ENCODE data around the gene SLC7A5.

Gene SLC7A5

GRCh38 chr16:87782033-87782432 lies 87.3 kb downstream of the SLC7A5 start:
- Histone ChIP-seq H3K9ac (ENCODE audit: low read depth, low read length) (no peak overlapping the region), H3K4me3 (ENCODE audit: low read depth, low read length) (no peak overlapping the region), H3K9me3 (ENCODE audit: control insufficient read depth, insufficient read depth, low read length) (no peaks in the 10 kb centered on the region), H3K4me1 (ENCODE audit: control insufficient read depth, insufficient read depth, low read length) (peaks cover 4% of the 10 kb centered on the region), H3K27me3 (ENCODE audit: control insufficient read depth, insufficient read depth, low read length) (no peaks in the 10 kb centered on the region), H3K36me3 (ENCODE audit: control insufficient read depth, insufficient read depth, low read length) (no peaks in the 10 kb centered on the region)

- no peak overlapping the region for H3K4me3 ChIP-seq (ENCODE audit: low read depth, low read length)
- H3K4me1 ChIP-seq (ENCODE audit: control insufficient read depth, insufficient read depth, low read length), result peaks cover 4% of the 10 kb centered on the region
- H3K9ac ChIP-seq (ENCODE audit: low read depth, low read length), result no peak overlapping the region
- H3K27me3 ChIP-seq (ENCODE audit: control insufficient read depth, insufficient read depth, low read length), result no peaks in the 10 kb centered on the region
- no peaks in the 10 kb centered on the region for H3K9me3 ChIP-seq (ENCODE audit: control insufficient read depth, insufficient read depth, low read length)
- no peaks in the 10 kb centered on the region for H3K36me3 ChIP-seq (ENCODE audit: control insufficient read depth, insufficient read depth, low read length)
Measured at GRCh38 chr16:87780385-87780989, 88.8 kb downstream of the SLC7A5 start.
